HG03135 (cell line): ENCODE results near the gene SNN.

ENCODE experiments used
- ATAC-seq: cut with Tn5 transposase; IDR thresholded peaks from one replicate; pipeline ENCODE4 v1.9.1; 2021; ENCODE audit warnings: mild to moderate bottlenecking, moderate library complexity; ENCODE audit not compliant: unreplicated experiment

SNN gene

DNA sequence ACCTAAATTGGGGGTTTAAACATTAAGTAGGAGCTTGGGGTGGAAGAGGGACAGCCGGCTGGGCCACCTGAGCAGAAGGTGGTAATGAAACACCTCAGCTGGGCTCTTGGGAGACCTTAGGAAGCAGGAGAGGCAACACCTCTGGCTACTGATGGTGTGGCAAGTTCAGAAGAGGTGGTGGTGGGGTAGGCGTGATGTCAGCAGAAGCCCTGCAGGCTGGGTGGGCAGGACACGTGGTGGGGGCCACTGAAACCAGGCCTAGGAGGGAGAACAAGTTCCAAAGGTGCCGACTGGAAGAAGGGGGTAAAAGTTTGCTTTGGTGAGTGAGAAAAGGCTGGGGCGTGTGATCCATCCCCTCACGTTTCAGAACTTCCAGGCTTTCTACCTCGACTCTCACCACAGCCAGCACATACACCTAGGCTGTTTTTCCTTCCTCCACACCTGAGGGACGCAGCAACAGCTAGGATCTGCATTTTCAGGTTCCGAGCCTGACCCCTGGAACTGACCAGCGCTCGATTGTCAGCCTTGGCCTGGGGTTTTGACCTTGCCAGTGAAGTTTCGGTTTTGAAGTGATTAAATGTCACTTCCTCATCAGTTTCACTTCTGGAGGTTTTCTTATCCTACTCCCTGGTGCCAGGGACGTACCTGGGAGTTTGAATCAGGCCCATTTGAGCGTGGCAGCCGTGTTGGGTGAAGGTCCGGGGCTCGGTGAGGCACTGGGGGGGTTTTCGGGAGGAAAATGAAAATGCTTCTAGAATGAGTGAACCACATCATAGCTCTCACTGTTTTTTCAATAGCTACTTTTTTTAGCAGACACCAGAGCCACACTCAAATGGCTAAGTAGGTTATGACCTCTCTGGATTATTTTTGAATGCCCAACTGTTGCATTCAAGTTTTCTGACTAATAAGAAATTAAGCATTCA, 10.0 kb downstream of the SNN start:
- ATAC-seq, result no peak

DNA sequence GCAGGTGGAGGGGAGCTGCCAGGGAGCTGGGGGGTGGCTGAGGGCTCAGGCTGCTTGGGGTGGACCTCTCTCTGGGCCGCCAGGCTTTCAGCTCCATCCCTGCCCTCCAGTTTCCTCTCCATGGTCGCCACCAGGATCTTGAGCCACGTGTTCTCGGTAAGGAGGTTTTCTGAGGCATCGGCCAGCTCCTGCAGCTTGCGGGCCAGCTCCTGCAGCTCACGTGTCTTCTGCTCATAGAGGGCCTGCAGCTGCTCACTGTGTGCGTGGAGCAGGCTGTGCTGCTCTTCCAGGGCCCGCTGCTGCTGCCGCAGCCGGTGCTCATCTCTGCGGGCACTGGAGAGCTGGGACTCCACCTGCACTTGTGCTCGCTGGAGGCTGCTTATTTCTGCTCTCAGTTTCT, 11.0 kb downstream of the SNN start:
- no peak for ATAC-seq

DNA sequence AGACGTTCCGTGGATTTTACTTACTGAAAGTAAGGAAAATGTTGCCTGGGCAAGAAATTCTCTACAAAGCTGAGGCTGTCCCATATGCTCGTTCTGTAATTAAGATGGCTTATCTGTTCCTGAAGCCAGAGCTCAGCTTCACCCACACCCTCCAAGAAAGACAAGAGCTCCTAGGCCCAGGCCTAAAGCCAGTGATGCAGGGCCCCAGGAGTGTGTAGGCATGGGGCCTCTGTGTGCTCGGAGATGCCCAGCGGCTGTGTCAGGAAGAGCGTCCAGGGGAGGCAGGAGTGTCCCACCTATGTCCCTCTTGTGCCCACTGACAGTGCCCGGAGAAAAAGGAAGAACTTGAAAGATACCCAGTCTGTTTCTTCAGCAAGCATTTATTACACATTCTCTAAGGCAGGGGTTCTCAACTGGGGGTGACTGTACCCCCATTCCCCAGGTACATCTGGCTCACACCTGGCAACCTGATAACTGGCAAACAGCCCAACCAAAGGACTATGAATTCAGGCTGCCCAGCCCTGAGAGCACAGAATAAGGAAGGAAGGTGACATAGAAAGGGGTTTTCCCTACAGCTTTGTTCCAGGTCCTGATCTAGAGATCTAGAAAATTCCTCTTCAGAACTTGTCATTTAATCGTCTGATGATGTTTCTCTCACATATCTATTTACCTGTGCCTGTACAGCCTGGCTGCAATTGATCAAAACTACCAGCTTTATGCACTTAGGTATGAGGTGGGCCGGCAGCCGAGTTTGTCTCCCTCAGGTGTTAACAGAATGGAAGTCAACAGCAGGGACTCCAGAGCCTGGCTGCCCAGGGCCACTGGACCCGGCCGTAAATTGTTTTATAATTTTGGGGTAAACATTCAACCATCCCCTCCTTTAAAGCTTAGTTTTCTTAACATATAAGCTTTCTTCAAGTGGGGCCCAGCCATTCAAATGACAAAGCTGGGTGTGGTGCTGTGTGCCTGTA, 12.0 kb downstream of the SNN start:
- no peak for ATAC-seq

DNA sequence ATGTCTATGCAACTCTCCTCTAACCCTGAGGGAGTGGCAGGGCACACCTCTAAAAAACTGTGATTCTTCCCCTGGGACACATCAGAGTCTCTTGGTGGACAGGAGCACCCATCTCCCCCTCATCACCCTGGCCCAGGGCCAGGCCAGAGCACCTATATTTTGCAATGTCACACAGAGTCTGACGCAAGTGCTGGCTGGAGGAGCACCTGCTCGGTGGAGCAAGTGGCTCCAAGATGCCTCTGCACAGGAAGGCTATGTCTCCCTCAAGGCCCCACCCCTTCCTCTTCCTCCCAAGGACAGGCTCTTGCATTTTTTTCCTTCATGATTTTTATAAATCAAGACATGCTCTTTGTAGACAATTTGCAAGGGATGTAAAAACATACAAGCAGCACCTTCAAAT, 13.3 kb downstream of the SNN start:
- ATAC-seq, result no peak

DNA sequence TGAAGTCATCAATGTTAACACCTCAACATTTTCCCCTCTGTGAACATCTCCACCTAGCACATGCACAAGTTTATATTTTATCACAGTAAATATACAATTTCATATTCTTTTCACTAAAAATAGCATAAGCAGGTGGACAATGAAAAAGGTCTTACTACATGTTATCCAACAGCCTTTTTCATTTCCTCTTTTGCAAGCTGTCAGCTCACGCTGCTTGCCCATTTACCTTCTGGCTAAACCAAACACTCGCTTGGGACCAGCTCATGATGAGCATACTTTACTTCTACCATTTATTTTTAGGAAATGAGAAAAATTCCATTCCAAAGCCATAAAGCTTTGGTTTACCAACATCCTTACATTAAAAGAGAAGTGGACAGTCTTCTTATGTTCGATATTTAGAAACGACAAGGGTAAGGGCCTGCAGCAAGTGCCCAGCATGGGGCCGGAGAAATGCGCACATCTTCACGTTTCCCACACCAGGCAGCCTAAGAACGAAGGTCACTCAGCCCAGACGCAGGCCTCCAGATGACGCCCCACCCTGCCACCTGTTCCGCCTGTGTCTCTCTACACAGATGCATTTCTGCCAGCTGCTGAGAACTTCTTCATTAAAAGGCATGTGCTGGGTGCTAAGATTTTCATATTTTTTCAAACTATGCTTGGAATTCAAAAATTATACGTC, 13.9 kb downstream of the SNN start:
- peak; percentile 40 for ATAC-seq

DNA sequence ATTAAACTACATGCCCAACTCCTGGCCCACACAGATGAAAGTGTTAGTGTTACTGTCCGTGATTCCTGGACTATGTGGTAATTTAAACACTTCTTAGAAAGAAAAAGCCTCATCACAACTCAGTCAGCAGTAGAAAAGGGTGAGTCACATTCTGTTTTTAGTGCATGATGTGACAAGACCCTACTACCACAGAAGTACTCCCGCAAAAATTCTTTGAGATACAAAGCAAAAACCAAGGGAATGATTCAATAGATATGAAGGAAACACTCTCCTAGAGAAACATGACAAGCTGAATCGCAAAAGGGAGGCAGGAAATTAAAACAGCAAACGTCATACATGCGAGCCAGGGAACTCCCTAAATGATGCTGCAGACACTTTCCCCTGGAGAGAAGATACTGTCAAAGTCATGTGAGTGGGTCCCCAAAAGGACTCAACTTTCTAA, 14.4 kb downstream of the SNN start:
- peak; percentile 26 for ATAC-seq

DNA sequence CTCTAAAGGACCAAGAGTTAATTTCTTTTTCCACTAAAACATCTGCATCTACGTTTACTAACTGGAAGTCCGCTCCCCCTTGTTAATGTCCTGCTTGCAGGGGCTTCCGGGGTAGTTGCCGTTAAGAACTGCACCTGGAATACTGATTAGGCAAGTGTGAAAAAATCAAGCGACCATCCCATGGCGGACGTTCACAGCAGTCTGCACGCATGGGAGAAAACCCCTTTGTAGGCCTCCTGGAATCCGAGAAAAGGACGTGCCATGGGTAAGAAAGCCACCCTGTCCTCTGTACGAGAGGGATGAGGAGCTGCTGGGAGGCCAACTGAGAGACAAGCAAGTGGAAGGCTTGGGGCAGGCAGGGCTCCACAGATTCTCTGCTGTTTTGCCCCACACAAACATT, 14.9 kb downstream of the SNN start:
- no peak for ATAC-seq

DNA sequence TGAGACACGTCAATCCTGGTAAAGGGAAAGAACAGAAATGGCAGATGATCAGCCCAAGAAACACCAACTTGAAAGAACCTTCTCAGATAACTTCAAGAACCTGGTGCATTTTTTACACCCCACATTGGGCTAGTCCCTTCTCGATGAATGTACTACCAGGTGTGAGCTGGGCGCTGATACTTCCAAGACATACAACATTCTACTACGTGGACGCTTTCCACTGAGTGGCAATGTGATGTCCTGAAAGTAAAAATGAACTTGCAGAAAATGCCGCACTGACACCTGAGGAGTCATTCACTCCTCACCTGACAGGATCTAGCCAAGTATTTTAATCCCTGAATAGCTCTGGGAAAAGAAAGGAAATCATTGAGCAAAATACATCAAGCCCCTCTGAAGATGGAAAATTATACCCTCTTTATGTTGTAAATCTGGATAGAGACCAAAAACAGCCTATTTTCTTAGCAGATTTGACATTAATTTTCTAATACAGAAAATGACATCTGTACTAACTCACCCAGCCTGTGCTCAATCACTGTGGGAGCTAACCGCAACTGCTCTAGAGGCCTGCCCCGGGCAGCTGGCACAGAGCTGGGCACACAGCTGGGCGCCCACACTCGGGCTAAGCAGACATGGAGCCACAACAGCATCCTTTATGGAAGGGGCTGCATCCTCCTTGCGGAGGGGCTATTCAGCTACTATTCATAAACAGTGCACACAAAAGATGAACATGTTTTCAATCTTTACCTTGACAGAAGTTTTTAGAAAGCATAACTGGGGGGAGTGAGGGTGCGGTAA, 16.2 kb downstream of the SNN start:
- no peak for ATAC-seq

DNA sequence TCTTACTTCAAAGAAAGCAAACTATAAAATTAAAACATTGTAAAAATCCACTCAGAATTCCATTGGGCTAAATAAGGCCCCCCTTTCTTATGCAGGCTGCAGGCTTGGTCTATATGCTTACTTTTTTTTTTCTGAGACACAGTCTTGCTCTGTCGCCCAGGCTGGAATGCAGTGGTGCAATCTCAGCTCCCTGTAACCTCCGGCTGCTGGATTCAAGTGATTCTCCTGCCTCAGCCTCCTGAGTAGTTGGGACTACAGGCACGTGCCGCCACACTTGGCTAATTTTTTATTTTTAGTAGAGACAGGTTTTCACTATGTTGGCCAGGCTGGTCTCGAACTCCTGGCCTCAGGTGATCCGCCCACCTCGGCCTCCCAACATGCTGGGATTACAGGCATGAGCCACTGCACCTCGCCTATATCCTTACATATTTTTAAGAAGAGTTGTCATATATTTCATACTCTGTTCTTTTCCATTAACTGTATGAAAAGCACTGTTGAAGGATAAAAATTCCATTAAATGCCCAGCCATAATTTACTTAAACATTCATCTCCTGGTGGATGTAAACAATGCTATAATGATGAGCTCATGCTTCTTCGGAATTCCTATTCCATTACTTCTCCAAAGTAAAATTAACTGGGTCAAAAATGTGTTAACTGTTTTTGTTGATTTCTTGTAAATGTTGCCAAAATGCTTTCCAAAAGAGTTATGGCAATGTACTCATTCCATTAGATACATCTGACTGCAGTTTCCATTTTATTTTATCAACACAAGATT, 17.8 kb downstream of the SNN start:
- ATAC-seq, result no peak

DNA sequence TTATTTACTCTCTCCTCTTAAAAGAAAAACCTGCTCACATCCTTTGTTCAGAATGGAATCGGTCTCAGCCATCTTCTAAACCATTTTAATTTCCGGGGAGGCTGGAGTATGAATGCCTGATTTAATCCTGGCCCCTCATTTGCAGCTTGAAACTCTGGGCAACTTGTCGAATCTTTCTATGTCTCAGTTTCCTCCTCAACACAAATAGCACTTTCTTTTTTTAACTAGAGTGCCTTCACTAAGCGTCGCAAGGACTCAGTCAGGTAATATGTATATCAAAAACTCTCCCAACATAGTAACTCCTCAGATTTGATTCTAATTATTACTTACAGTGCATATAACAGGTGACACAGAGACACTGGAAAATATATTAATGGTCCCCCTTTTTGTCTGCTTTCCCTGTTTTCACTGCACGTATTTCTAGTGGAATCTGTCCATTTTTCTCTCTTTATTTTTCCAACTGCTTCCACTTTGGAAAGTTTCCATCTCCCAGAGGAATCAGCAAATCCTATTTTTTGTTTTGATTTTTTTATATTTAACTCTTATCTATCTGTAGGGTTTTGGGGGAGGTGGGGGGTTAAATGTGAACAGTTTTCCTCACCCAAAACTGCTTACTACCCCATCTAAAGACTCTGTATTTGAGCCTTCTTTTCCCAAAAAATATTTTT, 18.6 kb downstream of the SNN start:
- ATAC-seq, result no peak

DNA sequence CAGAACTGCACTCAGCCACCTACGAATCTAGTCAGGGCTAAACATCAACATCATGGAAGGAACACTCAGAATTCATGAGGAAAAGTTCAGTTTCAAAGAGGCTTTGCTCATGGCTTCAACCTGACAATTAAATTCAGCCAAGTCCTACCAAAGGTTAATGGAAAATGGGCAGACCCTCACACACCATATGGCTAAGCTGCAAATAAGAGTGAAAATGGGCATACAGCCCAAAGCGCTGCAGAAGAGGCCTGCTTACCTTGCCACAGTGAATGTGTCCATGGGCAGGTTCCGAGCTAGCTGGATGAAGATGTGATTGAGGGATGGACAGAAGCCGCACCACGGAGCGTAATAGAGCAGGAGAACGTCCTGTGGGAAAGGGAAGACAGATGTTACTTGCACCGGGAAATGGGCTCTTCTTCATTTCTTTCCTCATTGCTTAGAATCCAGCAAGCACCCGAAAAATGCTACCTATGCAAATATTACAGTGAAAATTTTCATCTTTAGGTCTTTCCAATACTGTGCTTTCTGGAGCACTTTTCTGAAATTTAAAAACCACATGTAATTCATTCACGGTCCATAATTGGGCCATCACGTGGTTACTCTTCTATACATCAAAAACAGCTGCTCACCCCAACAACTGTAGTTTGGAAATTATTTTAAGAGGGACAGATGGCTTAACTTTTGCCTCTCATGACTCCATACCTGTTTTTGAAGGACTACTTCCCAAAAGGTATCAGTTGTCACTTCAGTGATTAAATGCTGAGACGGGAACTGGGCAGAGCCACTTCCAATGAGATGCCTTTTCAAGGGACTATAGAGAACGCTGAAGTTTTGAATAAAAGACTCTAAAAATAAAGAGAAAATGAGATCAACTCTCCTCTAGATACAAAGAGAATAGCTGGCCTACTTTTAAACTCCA, 19.6 kb downstream of the SNN start:
- ATAC-seq, result no peak

DNA sequence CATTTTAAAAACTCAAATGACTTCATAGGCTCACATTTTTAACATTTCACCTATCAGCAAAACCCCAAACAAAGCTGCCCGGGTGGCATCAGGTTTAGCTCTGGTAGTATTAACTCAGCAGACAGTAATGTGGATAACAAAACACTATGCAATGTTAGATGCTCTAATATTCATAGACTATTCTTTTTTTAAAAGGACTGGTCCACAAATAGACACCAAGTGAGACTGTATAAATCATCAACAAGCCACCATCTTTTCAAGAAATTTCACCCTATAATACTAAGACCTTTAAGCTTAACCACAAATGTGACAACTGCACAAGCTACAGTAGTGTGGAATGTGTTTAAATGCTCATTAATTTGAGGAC, 20.2 kb downstream of the SNN start:
- no peak for ATAC-seq

DNA sequence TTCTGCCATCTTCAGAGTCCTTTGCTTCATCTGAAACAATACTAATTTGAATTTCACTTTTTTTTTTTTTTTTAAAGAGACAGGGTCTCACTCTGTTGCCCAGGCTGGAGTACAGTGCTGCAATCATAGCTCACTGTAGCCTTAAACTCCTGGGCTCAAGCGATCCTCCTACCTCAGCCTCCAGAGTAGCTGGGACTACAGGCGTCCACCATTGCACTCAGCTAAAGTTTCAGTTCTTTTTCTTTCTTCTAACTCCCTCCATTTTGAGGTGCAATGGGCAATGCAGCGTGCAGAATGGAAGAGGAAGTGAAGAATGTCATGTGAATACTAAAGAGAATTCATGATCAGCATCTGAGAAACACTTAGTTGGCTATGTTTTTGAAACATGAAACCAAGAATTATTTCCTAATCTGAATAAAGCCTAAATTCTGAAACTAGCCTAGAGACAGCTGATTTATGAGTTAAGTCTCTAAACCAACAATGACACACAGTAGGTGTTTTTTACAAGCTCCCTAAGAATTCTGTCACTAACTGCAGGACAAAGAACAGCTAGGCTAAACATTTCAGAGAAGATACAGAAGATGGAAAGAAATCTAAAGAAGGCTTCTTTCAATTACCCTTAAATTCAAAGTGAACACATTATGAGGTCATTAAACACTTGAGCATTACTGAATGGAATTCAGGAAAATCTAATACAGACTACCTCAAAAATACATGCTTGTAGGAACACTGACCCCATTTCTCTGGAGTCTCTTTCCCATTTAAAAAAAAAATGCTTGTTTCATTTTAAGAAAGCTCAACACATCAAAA, 21.0 kb downstream of the SNN start:
- ATAC-seq, result peak; percentile 87

DNA sequence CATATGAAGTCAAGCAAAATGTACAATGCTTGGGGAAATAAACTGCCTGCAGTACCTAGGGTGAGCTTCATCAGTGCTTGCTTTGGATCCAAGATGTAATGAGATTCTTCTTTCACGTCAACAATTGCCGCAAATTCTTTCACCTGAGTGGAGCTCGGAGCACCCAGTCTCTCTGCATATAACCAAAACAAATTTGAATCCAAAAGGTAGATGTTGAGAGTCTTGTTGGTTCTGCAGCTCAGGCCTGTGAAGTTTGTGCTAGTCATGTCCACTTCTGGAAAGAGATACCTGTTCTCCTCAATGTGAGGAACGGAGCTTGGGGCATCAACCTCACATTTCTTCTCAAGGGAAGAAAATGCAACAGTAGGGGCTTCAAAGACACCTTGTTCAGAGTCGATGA, 23.0 kb downstream of the SNN start:
- ATAC-seq, result no peak

DNA sequence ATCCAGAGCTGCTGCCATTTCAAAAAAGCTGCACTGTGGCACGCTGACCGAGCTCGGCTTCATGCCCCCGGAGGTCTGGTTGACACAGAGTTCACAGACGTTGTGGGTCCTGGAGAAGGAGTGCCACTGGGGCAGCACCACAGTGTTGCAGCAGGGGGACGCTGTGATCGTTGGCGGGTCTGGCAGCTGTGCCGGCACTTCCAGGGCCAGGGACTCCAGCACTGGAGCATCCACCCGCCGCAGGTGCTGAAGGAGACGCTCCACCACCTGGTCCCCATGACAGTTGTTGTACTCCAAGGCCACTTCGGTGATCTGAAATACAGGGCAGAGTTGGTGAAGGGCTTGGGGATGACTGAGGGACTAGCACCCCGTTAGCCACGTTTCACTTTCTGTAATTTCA, 23.5 kb downstream of the SNN start:
- ATAC-seq, result no peak

DNA sequence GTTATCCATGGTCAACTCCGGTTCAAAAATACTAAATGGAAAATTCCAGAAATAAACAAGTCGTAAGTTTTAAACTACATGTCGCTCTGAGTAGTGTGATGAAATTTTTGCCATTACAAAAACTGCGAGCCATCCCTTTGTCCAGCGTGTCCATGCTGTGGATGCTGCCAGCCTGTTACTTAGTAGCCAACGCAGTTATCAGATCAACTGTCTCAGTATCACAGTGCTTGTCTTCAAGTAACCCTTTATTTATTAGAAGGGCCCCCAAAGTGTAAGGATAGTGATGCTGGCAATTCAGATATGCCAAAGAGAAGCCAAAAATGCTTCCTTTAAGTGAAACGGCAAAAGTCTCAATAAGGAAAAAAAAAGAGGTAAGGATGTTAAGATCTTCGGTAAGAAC, 23.9 kb downstream of the SNN start:
- ATAC-seq, result no peak

DNA sequence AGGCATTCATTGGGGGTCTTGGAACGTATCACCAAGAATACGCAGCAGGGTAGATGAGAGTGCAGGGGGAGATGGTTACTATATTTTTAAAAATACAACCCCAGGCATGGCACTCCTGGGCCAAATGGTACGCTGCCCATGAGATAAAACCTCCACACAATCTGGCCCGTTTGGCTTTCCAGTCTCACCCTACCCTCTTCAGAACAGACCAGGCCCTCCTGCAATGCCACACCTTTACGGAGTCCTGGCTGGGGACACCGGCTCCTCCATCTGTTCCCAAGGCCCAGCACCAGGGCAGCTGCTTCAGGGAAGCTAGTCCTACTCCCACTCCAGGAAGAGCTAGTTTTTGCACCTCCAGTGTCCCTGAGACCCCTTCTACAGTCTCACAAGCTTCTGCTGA, 24.4 kb downstream of the SNN start:
- ATAC-seq, result no peak
